Gastrocnemius medialis (tissue), 4 donors: ENCODE measurements around the gene SLC25A41. TPM values are rescaled to one million over a fixed set of nuclear protein-coding genes. Genes with fewer than 3 reads are reported as not detected.

Experiments used
- ATAC-seq, 2 donors: fragments of 150-250 bp; one replicate each; pipeline ENCODE4 v1.9.1; 2016
- DNase-seq, 2 donors: peaks; one replicate each; pipeline ENCODE4 v3.0.0-alpha.2; 2019
- H3K27ac ChIP-seq, 4 donors: fragments of 200-600 bp; sonication (generic); 1 replicate in 1 of 4; 2 replicates in 3 of 4; pipeline ENCODE4 v1.5.1; 2016 to 2018; ENCODE audit warnings: mild to moderate bottlenecking in 2 of 4, moderate library complexity in 1 of 4
- H3K27me3 ChIP-seq, 3 donors: fragments of 200-600 bp; sonication (generic) in 2 of 3; 1 replicate in 1 of 3; 2 replicates in 2 of 3; pipeline versions ENCODE4 v1.5.1 to v1.6.0; 2016 to 2019; ENCODE audit warnings: mild to moderate bottlenecking in 1 of 3, moderate library complexity in 1 of 3
- H3K36me3 ChIP-seq, 2 donors: fragments of 200-600 bp; sonication (generic) in 1 of 2; one replicate each; pipeline ENCODE4 v1.5.1; 2017 to 2018
- H3K4me1 ChIP-seq, 2 donors: fragments of 200-600 bp; sonication (generic) in 1 of 2; one replicate each; pipeline ENCODE4 v1.5.1; 2016 to 2017; ENCODE audit warnings: mild to moderate bottlenecking in 2 of 2
- H3K4me3 ChIP-seq, 4 donors: fragments of 200-600 bp; sonication (generic) in 3 of 4; 1 replicate in 1 of 4; 2 replicates in 3 of 4; pipeline ENCODE4 v1.5.1; 2016 to 2019; ENCODE audit warnings: mild to moderate bottlenecking in 2 of 4
- H3K9me3 ChIP-seq, 3 donors: fragments of 200-600 bp; sonication (generic) in 2 of 3; 1 replicate in 1 of 3; 2 replicates in 2 of 3; pipeline ENCODE4 v1.5.1; 2016 to 2019
- POLR2A ChIP-seq, 2 donors: fragments of 450-650 bp; IDR thresholded peaks; one replicate each; pipeline ENCODE4 v1.6.1; 2017; ENCODE audit warnings: antibody characterized with exemption in 2 of 2, mild to moderate bottlenecking in 2 of 2, moderate library complexity in 2 of 2
- in situ Hi-C, 4 donors: fragments of 200-750 bp; cut with MboI; loops; one replicate each; pipeline versions ENCODE4 v1.15.0 to v1.8.0; 2017; ENCODE audit warnings: low sequenced_read_pairs in 4 of 4
- intact Hi-C: fragments of 100-400 bp; cut with DNase I; formaldehyde crosslinking; loops from one replicate; pipeline ENCODE4 v1.15.1; 2023; ENCODE audit warnings: low total_unique reads
- total RNA-seq, 4 donors: library from RNA; depleted of rRNA; stranded (reverse); fragments of >200 nt; gene quantifications; one replicate each; pipeline versions ENCODE4 v1.1.0 to v1.2.3, GENCODE V29; 2016
- TF ChIP-seq, protein P1 (sequence below), 5 experiments: fragments of 450-650 bp in 3 of 5; fragments of 200-600 bp in 2 of 5; sonication (generic) in 2 of 5; IDR thresholded peaks in 4 of 5; conservative IDR thresholded peaks in 1 of 5; 1 replicate in 4 of 5; 2 replicates in 1 of 5; pipeline ENCODE4 v1.5.1; 2016 to 2019; ENCODE audit warnings: antibody characterized with exemption in 5 of 5, mild to moderate bottlenecking in 3 of 5, moderate library complexity in 3 of 5

SLC25A41 gene
- total RNA-seq, 4 donors from 2014 or later: 0.42 TPM; not detected in 3

GRCh38 chr19:6384381-6384780 lies 49.2 kb downstream of the SLC25A41 start:
- no peak for ATAC-seq

GRCh38 chr19:6383188-6383587 lies 50.4 kb downstream of the SLC25A41 start:
- Histone ChIP-seq H3K4me3 (no peak overlapping the region), H3K36me3 (peaks cover 0 to 70% of the 10 kb centered on the region in 2 donors), H3K27ac (no peak overlapping the region), H3K4me1 (no peaks in the 10 kb centered on the region), H3K27me3 (no peaks in the 10 kb centered on the region), H3K9me3 (no peaks in the 10 kb centered on the region)
- ATAC-seq: no peak
- no peak for DNase-seq
- TF ChIP-seq, protein P1, sequence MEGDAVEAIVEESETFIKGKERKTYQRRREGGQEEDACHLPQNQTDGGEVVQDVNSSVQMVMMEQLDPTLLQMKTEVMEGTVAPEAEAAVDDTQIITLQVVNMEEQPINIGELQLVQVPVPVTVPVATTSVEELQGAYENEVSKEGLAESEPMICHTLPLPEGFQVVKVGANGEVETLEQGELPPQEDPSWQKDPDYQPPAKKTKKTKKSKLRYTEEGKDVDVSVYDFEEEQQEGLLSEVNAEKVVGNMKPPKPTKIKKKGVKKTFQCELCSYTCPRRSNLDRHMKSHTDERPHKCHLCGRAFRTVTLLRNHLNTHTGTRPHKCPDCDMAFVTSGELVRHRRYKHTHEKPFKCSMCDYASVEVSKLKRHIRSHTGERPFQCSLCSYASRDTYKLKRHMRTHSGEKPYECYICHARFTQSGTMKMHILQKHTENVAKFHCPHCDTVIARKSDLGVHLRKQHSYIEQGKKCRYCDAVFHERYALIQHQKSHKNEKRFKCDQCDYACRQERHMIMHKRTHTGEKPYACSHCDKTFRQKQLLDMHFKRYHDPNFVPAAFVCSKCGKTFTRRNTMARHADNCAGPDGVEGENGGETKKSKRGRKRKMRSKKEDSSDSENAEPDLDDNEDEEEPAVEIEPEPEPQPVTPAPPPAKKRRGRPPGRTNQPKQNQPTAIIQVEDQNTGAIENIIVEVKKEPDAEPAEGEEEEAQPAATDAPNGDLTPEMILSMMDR (IDR thresholded peaks at IDR 0.05 in 4 of 5, conservative IDR thresholded peaks at IDR 0.05 in 1 of 5): no peak
- TF ChIP-seq POLR2A (IDR thresholded peaks at IDR 0.05): no peak
- intact Hi-C loops (no loop called here), in situ Hi-C loops (loop anchor here in 1 of 4 donors (25.0 kb wide), 1 partner anchor 354 kb away; the partner anchor contains the start of genes GPR108 and TRIP10)

More at GRCh38 chr19:6384381-6384780, 49.2 kb downstream of the SLC25A41 start:
- no peak overlapping the region for H3K4me3 ChIP-seq
- in situ Hi-C loops: loop anchor here in 1 of 4 donors (25.0 kb wide), 1 partner anchor 353 kb away; the partner anchor contains the start of genes GPR108 and TRIP10
- no peak for DNase-seq
- H3K36me3 ChIP-seq: peaks cover 0 to 80% of the 10 kb centered on the region in 2 donors
- no peaks in the 10 kb centered on the region for H3K4me1 ChIP-seq
- H3K27me3 ChIP-seq: no peaks in the 10 kb centered on the region
- H3K27ac ChIP-seq: no peak overlapping the region
- intact Hi-C loops: no loop called here
- H3K9me3 ChIP-seq: no peaks in the 10 kb centered on the region
- TF ChIP-seq POLR2A (IDR thresholded peaks at IDR 0.05): no peak
- TF ChIP-seq, protein P1 (IDR thresholded peaks at IDR 0.05 in 4 of 5, conservative IDR thresholded peaks at IDR 0.05 in 1 of 5): no peak

GRCh38 chr19:6381030-6381750 lies 52.4 kb downstream of the SLC25A41 start:
- Histone ChIP-seq H3K4me1 (no peaks in the 10 kb centered on the region), H3K4me3 (no peak overlapping the region), H3K9me3 (no peaks in the 10 kb centered on the region), H3K27me3 (no peaks in the 10 kb centered on the region), H3K27ac (no peak overlapping the region), H3K36me3 (peaks cover 0 to 51% of the 10 kb centered on the region in 2 donors)
- in situ Hi-C loops (loop anchor here in 1 of 4 donors (25.0 kb wide), 1 partner anchor 356 kb away; the partner anchor contains the start of genes GPR108 and TRIP10), intact Hi-C loops (no loop called here)
- ATAC-seq: no peak
- TF ChIP-seq POLR2A (IDR thresholded peaks at IDR 0.05): no peak
- TF ChIP-seq, protein P1 (IDR thresholded peaks at IDR 0.05 in 4 of 5, conservative IDR thresholded peaks at IDR 0.05 in 1 of 5): no peak
- DNase-seq: no peak

- DNase-seq: no peak
- no peak for ATAC-seq
- intact Hi-C loops: loop anchor here (10.0 kb wide), 1 partner anchor 755 kb away; the partner anchor contains the start of genes SAFB and SAFB2
- Histone ChIP-seq H3K4me3 (no peak overlapping the region), H3K27ac (no peak overlapping the region), H3K36me3 (peaks cover 0 to 43% of the 10 kb centered on the region in 2 donors), H3K27me3 (no peaks in the 10 kb centered on the region), H3K9me3 (no peaks in the 10 kb centered on the region), H3K4me1 (no peaks in the 10 kb centered on the region)
- TF ChIP-seq, protein P1 (IDR thresholded peaks at IDR 0.05 in 4 of 5, conservative IDR thresholded peaks at IDR 0.05 in 1 of 5): no peak
- TF ChIP-seq POLR2A (IDR thresholded peaks at IDR 0.05): no peak
- in situ Hi-C loops: loop anchor here in 1 of 4 donors (25.0 kb wide), 1 partner anchor 358 kb away; the partner anchor contains the start of genes GPR108 and TRIP10
Observed at GRCh38 chr19:6379744-6380143, 53.8 kb downstream of the SLC25A41 start.
